Transverse colon (tissue), 4 donors: ENCODE results near the gene ANKS1B.

Experiments
- EP300 ChIP-seq: sonication (generic); formaldehyde crosslinking; IDR thresholded peaks from one replicate; pipeline ENCODE4 v1.6.1; 2017; ENCODE audit warnings: antibody characterized with exemption, low read depth
- POLR2A ChIP-seq: fragments of 450-650 bp; IDR thresholded peaks from one replicate; pipeline ENCODE4 v1.6.1; 2016; ENCODE audit warnings: antibody characterized with exemption, mild to moderate bottlenecking, moderate library complexity
- POLR2AphosphoS5 ChIP-seq, 3 donors: sonication (generic); formaldehyde crosslinking; IDR thresholded peaks; one replicate each; pipeline ENCODE4 v1.6.1; 2016; ENCODE audit warnings: antibody characterized with exemption in 3 of 3
- TF ChIP-seq, protein P1 (sequence below), 5 experiments: fragments of 200-600 bp in 3 of 5; fragments of 450-650 bp in 2 of 5; sonication (generic) in 3 of 5; IDR thresholded peaks; 1 replicate in 2 of 5; 2 replicates in 3 of 5; pipeline ENCODE4 v1.5.1; 2016 to 2017; ENCODE audit warnings: antibody characterized with exemption in 5 of 5, inconsistent platforms in 3 of 5, mild to moderate bottlenecking in 2 of 5, moderate library complexity in 1 of 5

DNA sequence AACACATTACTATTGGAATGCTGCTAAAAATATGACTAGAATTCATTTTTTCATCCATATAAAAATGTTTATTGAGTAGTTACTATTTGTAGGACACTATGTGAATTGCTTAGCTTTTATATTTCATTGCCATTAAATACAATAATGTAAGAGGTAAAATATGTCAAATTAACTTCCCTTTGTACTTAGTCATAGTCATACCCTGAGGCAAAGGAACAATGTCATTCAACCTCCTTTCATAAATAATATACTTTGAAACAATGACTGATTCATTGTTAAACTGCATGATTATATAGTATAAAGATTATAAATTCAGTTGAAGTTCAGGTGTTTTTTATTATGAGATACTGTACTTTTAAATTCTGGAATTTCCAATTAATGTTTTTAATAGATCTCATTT lies 232.0 kb downstream of the ANKS1B start:
- TF ChIP-seq POLR2AphosphoS5 (IDR thresholded peaks at IDR 0.05) (no peak), POLR2A (no peak), EP300 (no peak)
- TF ChIP-seq, protein P1, sequence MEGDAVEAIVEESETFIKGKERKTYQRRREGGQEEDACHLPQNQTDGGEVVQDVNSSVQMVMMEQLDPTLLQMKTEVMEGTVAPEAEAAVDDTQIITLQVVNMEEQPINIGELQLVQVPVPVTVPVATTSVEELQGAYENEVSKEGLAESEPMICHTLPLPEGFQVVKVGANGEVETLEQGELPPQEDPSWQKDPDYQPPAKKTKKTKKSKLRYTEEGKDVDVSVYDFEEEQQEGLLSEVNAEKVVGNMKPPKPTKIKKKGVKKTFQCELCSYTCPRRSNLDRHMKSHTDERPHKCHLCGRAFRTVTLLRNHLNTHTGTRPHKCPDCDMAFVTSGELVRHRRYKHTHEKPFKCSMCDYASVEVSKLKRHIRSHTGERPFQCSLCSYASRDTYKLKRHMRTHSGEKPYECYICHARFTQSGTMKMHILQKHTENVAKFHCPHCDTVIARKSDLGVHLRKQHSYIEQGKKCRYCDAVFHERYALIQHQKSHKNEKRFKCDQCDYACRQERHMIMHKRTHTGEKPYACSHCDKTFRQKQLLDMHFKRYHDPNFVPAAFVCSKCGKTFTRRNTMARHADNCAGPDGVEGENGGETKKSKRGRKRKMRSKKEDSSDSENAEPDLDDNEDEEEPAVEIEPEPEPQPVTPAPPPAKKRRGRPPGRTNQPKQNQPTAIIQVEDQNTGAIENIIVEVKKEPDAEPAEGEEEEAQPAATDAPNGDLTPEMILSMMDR (IDR thresholded peaks at IDR 0.05): no peak
